Mucosa of gallbladder (tissue), 1 donor: ENCODE results near the gene RALGPS1. TPM values are rescaled to one million over a fixed set of nuclear protein-coding genes. Genes with fewer than 3 reads are reported as not detected.

ENCODE experiments used
- DNase-seq: peaks from one replicate; pipeline ENCODE4 v3.0.0-alpha.2; 2020; ENCODE audit warnings: low spot score
- total RNA-seq: library from RNA; stranded (reverse); gene quantifications from one replicate; pipeline ENCODE4 v1.2.1, GENCODE V29; 2021
- donor health status: DM: no; HTN: no; CAD: no.

RALGPS1 gene
- total RNA-seq, 1 donor from 2014 or later = 34.7 TPM

- no peak for DNase-seq
These were observed 338.1 kb downstream of the RALGPS1 start for GRCh38 chr9:127252410-127253318.

- DNase-seq = no peak
These were observed 338.9 kb downstream of the RALGPS1 start for GRCh38 chr9:127253446-127253845.

GRCh38 chr9:127255692-127256091 lies 341.1 kb downstream of the RALGPS1 start:
- no peak for DNase-seq

- DNase-seq = no peak
These were observed 341.7 kb downstream of the RALGPS1 start for GRCh38 chr9:127256324-127256723.

GRCh38 chr9:127258606-127259471 lies 344.3 kb downstream of the RALGPS1 start:
- DNase-seq = no peak

GRCh38 chr9:127262602-127263001 lies 348.0 kb downstream of the RALGPS1 start:
- DNase-seq = no peak

- DNase-seq = no peak
These were observed 348.7 kb downstream of the RALGPS1 start for GRCh38 chr9:127263237-127263636.

- no peak for DNase-seq
These were observed 349.1 kb downstream of the RALGPS1 start for GRCh38 chr9:127263664-127264063.

- no peak for DNase-seq
These were observed 350.1 kb downstream of the RALGPS1 start, which contains the start of gene GARNL3 for GRCh38 chr9:127264462-127265219. Gene GARNL3, plus strand, starts transcription at chr9:127264774. Its CDS starts 104 bp downstream, at chr9:127264878.

GRCh38 chr9:127267793-127268525 lies 353.4 kb downstream of the RALGPS1 start:
- DNase-seq = no peak

GRCh38 chr9:127269449-127269848 lies 354.9 kb downstream of the RALGPS1 start:
- no peak for DNase-seq

Other genes with a start within 250 kb of the RALGPS1 start
- 15.0 TPM for gene ZBTB43, start 109.7 kb upstream of the RALGPS1 start, total RNA-seq
- 9.8 TPM for gene ZBTB34, start 54.1 kb upstream of the RALGPS1 start, total RNA-seq
- gene ANGPTL2, start 207.9 kb downstream of the RALGPS1 start, total RNA-seq = 55.2 TPM